HG03135 (cell line): ENCODE results near the gene APOBEC3B.
A peak's percentile ranks its signal among the peaks of the same experiment; 100 is the strongest.
"Not testable (repeated sequence)": the region's sequence is repeated elsewhere in the genome, so short reads cannot be mapped to it uniquely, and the experiment has no call there.

Experiments
- ATAC-seq: cut with Tn5 transposase; IDR thresholded peaks from one replicate; pipeline ENCODE4 v1.9.1; 2021; ENCODE audit warnings: mild to moderate bottlenecking, moderate library complexity; ENCODE audit not compliant: unreplicated experiment

The APOBEC3B gene

GRCh38 chr22:38981992-38982927 is at the start of gene APOBEC3B:
TSS of gene APOBEC3B (plus strand) at chr22:38982347. CDS start at chr22:38982454, 107 bp downstream.
- no peak for ATAC-seq

DNA sequence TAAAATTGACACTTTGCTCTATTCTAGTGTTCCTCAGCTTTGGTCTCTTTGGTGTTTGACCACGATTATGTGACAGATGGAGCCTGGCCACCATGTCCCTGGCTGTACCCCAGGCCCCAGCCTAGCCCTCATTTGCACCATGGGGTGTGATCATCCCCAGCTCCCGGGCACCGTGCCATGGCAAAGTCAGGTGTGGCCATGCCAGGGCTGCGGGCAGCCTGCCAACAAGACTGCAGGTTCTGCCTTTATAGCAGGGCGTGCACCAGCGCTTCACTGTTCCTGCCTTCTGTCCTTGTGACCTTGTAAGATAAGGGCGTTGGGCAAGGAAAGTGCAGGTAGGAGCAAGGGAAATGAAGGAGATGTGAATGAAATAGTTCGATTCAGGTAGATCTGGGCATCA is 47.1 kb upstream of the APOBEC3B start:
- no peak for ATAC-seq

GRCh38 chr22:38935616-38936015 is 46.5 kb upstream of the APOBEC3B start:
- no peak for ATAC-seq

GRCh38 chr22:38936562-38936961 is 45.6 kb upstream of the APOBEC3B start:
- no peak for ATAC-seq

- ATAC-seq = no peak
Measured at GRCh38 chr22:38937036-38937435, 45.1 kb upstream of the APOBEC3B start.

DNA sequence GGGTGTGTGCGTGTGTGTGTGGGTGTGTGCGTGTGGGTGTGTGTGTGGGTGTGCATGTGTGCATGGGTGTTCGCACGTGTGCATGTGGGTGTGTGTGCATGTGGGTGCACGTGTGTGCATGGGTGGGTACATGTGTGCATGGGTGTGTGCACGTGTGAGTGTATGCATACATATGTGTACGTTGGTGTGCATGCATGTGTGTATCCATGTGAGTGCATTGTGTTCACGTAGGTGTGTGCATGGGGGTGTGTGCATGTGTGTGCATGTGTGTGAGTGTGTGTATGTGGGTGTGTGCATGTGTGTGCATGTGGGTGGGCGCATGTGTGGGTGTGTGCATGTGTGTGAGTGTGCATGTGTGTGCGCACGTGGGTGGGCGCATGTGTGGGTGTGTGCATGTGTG is 44.6 kb upstream of the APOBEC3B start:
- ATAC-seq = no peak

GRCh38 chr22:38938221-38938620 is 43.9 kb upstream of the APOBEC3B start:
- ATAC-seq = no peak

- no peak for ATAC-seq
Measured at GRCh38 chr22:38938925-38939324, 43.2 kb upstream of the APOBEC3B start.

- no peak for ATAC-seq
Measured at GRCh38 chr22:38940811-38941384, 41.2 kb upstream of the APOBEC3B start.

DNA sequence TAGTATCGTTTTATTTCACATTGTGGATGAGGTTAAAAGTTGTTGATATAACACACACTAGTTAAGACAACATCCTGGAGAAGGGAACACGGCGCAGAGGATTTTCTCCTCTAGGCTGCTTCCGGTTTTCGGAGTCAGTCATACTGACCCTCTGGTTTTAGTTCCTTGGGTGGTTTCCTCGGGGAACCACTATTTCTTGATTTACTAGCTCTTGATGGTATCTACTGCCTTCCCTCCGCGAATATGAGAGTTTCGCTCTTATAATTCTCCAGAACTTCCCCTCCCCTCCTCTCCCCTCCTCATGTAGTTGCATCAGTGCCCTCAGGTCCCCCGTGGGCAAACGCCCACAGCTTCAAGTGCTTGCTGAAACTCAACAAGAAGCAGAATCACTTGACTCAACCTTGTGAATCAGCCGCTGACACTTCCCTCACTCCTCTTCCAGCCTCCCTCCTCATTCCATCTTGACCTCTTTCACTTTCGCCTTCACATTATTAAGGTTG is 40.6 kb upstream of the APOBEC3B start:
- ATAC-seq = peak; percentile 74

DNA sequence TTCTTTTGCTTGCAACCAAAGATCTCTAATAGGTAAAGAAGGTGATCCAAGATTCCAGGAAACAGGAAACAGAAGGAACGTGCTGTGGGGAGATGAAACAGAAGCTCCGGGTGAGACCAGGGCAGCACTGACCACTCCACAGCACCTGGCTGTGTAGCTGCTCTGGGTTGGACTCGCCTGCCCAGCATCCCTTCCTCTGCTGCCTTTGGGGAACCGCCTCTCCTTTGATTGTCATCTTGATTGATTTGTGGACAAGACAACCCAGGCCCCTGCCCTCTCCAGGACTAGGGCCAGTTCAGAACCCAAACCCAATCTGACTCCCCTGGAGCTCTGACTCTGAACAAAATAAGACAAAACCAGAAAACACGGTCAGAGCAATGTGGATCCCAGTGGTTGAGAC is 39.4 kb upstream of the APOBEC3B start:
- no peak for ATAC-seq

DNA sequence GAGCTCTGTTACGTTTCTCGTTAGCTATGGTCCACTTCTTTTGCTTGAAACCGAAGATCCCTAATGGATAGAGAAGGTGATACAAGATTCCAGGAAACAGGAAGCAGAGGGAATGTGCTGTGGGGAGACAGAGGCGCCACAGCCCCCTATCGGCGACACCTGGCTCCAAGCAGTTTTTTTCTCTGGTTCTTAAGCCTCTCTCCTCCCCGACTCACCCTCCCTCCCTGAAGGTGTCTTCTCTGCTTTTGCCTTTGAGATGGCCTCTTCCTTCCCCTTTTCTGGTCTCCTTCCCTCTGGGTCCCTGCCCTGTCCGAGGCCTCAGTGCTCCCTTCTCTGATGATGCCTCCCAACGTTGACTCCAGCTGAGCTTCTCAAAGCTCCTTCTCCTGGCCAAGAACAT is 38.9 kb upstream of the APOBEC3B start:
- ATAC-seq = no peak

GRCh38 chr22:38943882-38944281 is 38.3 kb upstream of the APOBEC3B start:
- ATAC-seq = no peak

DNA sequence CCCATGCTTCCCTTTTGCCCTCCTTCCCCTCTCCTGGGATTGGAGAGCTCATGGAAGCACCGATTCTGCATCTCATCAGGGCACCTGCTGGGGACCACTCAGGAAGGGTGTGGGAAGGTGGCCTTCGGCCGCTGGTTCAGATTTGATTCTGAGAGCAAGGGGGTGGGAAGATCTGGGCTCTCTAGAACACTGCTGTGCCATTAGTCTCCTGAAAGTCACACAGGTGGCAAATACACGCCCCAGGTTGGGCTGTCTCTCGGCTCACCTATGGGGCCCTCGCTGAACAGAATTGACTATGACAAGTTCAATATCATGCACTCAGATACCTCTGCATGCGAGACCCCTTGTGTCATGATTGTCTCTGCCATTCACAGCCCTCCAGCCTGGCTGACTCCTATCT is 37.5 kb upstream of the APOBEC3B start:
- no peak for ATAC-seq

DNA sequence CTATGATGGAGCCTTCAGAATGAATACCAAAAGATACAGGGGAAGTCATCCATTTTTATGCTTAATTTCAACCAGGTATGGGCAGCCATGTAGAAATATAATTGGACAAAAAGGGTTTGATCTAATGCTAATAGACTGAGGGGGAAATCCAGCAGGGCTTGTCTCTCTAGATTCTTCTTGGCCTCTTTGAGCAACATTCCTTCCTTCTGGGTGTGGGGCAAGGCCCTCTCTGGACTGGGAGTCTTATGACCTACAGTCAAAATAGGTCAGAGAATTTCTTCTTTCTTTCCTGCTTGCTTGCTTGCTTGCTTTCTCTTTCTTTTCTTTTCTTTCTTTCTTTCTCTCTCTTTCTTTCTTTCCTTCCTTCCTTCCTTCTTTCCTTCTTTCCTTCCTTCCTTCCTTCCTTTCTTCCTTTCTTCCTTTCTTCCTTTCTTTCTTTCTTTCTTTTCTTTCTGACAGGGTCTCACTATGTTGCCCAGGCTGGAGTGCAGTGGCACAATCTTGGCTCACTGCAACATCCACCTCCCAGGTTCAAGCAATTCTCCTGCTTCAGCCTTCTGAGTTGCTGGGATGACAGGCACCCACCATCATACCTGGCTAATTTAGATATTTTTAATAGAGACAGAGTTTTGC is 36.3 kb upstream of the APOBEC3B start:
- not testable (repeated sequence) for ATAC-seq

GRCh38 chr22:38946771-38947170 is 35.4 kb upstream of the APOBEC3B start:
- ATAC-seq = no peak

GRCh38 chr22:38947321-38948140 is 34.6 kb upstream of the APOBEC3B start:
- no peak for ATAC-seq

- no peak for ATAC-seq
Measured at GRCh38 chr22:38948181-38948940, 33.8 kb upstream of the APOBEC3B start.

DNA sequence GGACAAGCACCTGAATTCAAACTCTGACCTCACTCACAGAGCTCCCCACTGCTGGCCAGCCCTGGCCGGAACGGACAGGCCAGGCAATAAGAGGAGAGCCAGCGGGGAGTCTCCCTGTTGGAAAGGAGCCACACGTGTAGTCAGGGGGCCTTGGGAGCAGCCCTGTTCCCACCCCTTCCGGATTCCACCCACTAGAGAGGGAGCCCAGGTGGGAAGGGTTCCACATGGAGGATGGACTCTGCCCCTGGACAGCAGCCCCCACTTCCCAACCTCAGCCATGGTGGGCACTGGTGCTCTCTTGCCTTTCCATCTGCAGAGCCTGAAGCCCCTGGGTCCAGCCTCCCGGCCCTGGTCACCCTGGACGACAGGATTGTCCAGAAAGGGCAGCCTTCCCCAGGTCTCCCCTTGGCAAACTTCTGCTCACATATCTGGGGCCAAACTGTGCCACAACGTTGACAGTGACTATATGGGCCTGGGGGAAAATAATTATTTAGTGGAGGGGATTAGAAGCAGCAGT is 32.2 kb upstream of the APOBEC3B start:
- ATAC-seq = no peak
